Gastroesophageal sphincter (tissue), 4 donors: ENCODE data around the gene RAD51D. TPM values are rescaled to one million over a fixed set of nuclear protein-coding genes. Genes with fewer than 3 reads are reported as not detected.
"Not testable (repeated sequence)": the region's sequence is repeated elsewhere in the genome, so short reads cannot be mapped to it uniquely, and the experiment has no call there.

Source experiments
- ATAC-seq: fragments of 150-250 bp; one replicate; pipeline ENCODE4 v1.9.1; 2016; ENCODE audit warnings: mild to moderate bottlenecking, moderate library complexity
- H3K27ac ChIP-seq, 4 donors: fragments of 200-600 bp; sonication (generic) in 3 of 4; 1 replicate in 3 of 4; 2 replicates in 1 of 4; pipeline ENCODE4 v1.5.1; 2016 to 2019
- H3K27me3 ChIP-seq: fragments of 200-600 bp; sonication (generic); one replicate; pipeline ENCODE4 v1.5.1; 2019
- H3K36me3 ChIP-seq, 2 donors: fragments of 200-600 bp; sonication (generic); one replicate each; pipeline ENCODE4 v1.5.1; 2019; ENCODE audit warnings: control low read depth in 1 of 2
- H3K4me1 ChIP-seq, 3 donors: fragments of 200-600 bp; sonication (generic); 1 replicate in 2 of 3; 2 replicates in 1 of 3; pipeline ENCODE4 v1.5.1; 2016 to 2019; ENCODE audit warnings: control low read depth in 2 of 3
- H3K4me3 ChIP-seq, 2 donors: fragments of 200-600 bp; sonication (generic); one replicate each; pipeline ENCODE4 v1.5.1; 2019; ENCODE audit warnings: mild to moderate bottlenecking in 1 of 2, moderate library complexity in 1 of 2
- H3K9me3 ChIP-seq, 3 donors: fragments of 200-600 bp; sonication (generic); one replicate each; pipeline ENCODE4 v1.5.1; 2017 to 2019; ENCODE audit warnings: control low read depth in 2 of 3
- EP300 ChIP-seq: sonication (generic); formaldehyde crosslinking; IDR thresholded peaks from one replicate; pipeline ENCODE4 v1.6.1; 2017; ENCODE audit warnings: antibody characterized with exemption, mild to moderate bottlenecking
- POLR2A ChIP-seq, 2 donors: fragments of 450-650 bp; IDR thresholded peaks; one replicate each; pipeline ENCODE4 v1.6.1; 2017; ENCODE audit warnings: antibody characterized with exemption in 2 of 2, mild to moderate bottlenecking in 2 of 2, moderate library complexity in 1 of 2
- POLR2AphosphoS5 ChIP-seq: sonication (generic); formaldehyde crosslinking; IDR thresholded peaks from one replicate; pipeline ENCODE4 v1.6.1; 2017; ENCODE audit warnings: antibody characterized with exemption
- WGBS, 2 donors: methylation state at CpG; one replicate each; pipeline ENCODE4 v1.1.5; 2018; ENCODE audit warnings: low coverage in 1 of 2; 5-methylcytosine and 5-hydroxymethylcytosine counted together
- total RNA-seq, 4 donors: library from RNA; depleted of rRNA; stranded (reverse); fragments of >200 nt; gene quantifications; one replicate each; pipeline ENCODE4 v1.1.0, GENCODE V29; 2016
- TF ChIP-seq, protein P1 (sequence below), 4 experiments: fragments of 200-600 bp in 2 of 4; fragments of 450-650 bp in 2 of 4; sonication (generic) in 1 of 4; IDR thresholded peaks; one replicate each; pipeline ENCODE4 v1.5.1; 2017 to 2019; ENCODE audit warnings: antibody characterized with exemption in 4 of 4, mild to moderate bottlenecking in 2 of 4, moderate library complexity in 2 of 4

The RAD51D gene
- total RNA-seq, 4 donors from 2014 or later = 5.1 to 11.1 (median 9.1) TPM

DNA sequence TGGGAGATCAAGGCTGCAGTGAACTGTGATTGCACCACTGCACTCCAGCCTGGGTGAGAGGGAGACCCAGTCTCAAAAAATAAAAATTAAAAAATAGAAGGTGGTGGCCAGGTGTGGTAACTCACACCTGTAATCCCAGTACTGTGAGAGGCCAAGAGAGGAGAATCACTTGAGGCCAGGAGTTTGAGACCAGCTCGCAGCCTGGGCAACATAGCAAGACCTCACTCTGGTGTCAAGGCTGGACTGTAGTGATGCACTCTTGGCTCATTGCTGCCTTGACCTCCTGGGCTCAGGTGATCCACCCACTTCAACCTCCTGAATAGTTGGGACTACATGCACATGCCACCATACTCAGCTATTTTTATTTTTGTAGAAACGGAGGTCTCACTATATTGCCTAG is 69.5 kb downstream of the RAD51D start:
- WGBS, 2 donors = 91 to 100% methylated on average over 1 to 2 of the region's 2 CpGs
- no peaks in the 10 kb centered on the region for H3K36me3 ChIP-seq
- ATAC-seq = no peak
- TF ChIP-seq EP300 (no peak), POLR2AphosphoS5 (no peak), POLR2A (IDR thresholded peaks at IDR 0.05) (no peak)
- TF ChIP-seq, protein P1, sequence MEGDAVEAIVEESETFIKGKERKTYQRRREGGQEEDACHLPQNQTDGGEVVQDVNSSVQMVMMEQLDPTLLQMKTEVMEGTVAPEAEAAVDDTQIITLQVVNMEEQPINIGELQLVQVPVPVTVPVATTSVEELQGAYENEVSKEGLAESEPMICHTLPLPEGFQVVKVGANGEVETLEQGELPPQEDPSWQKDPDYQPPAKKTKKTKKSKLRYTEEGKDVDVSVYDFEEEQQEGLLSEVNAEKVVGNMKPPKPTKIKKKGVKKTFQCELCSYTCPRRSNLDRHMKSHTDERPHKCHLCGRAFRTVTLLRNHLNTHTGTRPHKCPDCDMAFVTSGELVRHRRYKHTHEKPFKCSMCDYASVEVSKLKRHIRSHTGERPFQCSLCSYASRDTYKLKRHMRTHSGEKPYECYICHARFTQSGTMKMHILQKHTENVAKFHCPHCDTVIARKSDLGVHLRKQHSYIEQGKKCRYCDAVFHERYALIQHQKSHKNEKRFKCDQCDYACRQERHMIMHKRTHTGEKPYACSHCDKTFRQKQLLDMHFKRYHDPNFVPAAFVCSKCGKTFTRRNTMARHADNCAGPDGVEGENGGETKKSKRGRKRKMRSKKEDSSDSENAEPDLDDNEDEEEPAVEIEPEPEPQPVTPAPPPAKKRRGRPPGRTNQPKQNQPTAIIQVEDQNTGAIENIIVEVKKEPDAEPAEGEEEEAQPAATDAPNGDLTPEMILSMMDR (IDR thresholded peaks at IDR 0.05) = no peak
- no peaks in the 10 kb centered on the region for H3K9me3 ChIP-seq
- H3K4me1 ChIP-seq = peaks cover 0 to 28% (median 0%) of the 10 kb centered on the region in 3 donors
- no peak overlapping the region for H3K4me3 ChIP-seq
- H3K27me3 ChIP-seq = no peaks in the 10 kb centered on the region
- no peak overlapping the region for H3K27ac ChIP-seq

DNA sequence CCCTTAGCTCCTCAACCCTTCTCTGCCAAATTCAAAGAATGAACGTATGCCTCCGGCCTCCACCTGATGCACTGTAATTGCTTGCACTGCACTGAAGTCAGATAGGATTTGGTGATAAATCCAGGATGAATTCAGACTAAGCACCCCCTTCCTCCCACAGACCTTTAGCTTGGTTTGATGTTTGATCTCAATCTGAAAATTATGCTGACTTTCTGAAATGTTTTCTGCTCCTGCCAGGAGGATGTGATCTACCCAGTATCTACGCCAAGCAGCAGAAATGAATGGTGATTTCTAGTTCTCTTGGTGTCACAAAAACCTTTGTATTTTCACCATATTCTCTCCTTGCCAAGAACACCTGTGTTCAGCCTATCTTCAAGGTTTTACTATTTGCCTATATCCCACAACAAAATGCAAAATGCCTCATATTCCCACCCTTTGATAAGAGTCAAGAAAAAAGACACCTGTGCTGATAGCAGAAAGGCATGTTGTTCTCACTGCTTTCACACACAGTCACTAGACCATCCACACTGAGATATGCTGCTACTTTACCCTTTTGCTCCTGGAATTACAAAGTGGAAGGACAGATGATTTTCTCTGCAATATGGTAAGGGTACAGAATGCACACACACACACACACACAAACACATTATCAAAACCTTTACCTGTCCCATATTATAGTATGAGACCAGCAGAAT is 70.8 kb downstream of the RAD51D start:
- no peak for ATAC-seq
- H3K27me3 ChIP-seq = no peaks in the 10 kb centered on the region
- no peak for TF ChIP-seq POLR2AphosphoS5
- TF ChIP-seq EP300 = no peak
- TF ChIP-seq POLR2A (IDR thresholded peaks at IDR 0.05) = no peak
- TF ChIP-seq, protein P1 (IDR thresholded peaks at IDR 0.05) = no peak
- no peak overlapping the region for H3K4me3 ChIP-seq
- H3K9me3 ChIP-seq = no peaks in the 10 kb centered on the region
- WGBS, 2 donors = 89 to 97% methylated on average over 3 of the region's 3 CpGs
- H3K4me1 ChIP-seq = peaks cover 0 to 28% (median 0%) of the 10 kb centered on the region in 3 donors
- H3K27ac ChIP-seq = no peak overlapping the region
- no peaks in the 10 kb centered on the region for H3K36me3 ChIP-seq

DNA sequence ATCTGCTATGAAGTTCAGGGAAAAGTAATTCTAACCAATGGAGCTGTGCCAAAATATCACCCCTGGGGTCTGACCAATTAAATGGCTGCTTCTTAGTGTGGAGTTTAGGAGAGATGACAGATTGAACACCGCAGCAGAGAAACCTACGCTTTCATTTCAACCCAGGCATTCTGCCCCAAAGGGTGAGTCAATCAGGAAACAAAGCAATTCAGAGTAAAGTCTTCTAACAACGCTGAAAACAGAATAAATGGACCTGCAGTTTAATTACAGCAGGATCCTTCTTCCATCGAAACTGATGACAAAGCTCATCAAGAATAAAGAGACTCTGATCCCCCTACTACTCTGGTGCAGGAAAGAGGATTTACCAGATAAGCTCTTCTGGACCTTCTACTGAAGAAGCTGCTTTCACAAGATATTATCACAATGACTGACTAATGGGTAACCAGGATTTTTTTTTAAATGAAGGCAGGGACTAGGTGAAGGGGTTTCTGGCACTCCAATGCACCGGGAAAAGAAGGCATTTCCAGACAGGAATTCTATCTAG is 72.8 kb downstream of the RAD51D start:
- Histone ChIP-seq H3K36me3 (no peaks in the 10 kb centered on the region), H3K27ac (no peak overlapping the region), H3K27me3 (no peaks in the 10 kb centered on the region), H3K4me3 (no peak overlapping the region), H3K4me1 (peaks cover 0 to 15% (median 0%) of the 10 kb centered on the region in 3 donors), H3K9me3 (no peaks in the 10 kb centered on the region)
- 51 to 57% methylated on average over 5 of the region's 5 CpGs for WGBS, 2 donors
- TF ChIP-seq, protein P1 (IDR thresholded peaks at IDR 0.05) = no peak
- ATAC-seq = no peak

DNA sequence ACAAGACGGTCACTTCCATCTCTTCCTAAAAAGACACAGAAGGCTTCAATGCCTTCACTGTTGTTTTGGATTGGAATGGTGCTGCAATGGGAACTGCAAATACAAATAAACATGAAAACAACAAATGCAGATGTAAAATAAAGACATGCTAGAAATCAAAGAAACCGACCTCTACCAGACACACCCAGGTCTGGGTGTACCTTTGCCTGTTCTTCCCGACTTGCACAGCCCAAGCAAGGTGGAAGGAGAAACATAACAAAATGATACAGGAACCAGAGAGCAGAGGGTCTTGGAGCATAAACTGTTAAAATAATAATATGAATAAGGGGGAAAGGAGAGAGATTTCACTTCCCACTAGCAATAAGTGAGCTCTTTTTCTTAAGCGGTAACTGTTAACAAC is 73.4 kb downstream of the RAD51D start:
- Histone ChIP-seq H3K36me3 (no peaks in the 10 kb centered on the region), H3K9me3 (no peaks in the 10 kb centered on the region), H3K4me3 (no peak overlapping the region), H3K4me1 (peaks cover 0 to 9% (median 0%) of the 10 kb centered on the region in 3 donors), H3K27ac (no peak overlapping the region), H3K27me3 (no peaks in the 10 kb centered on the region)
- WGBS, 2 donors = 64 to 65% methylated on average over 4 of the region's 4 CpGs
- TF ChIP-seq, protein P1 (IDR thresholded peaks at IDR 0.05) = no peak
- TF ChIP-seq POLR2A (IDR thresholded peaks at IDR 0.05) = no peak
- no peak for TF ChIP-seq EP300
- no peak for TF ChIP-seq POLR2AphosphoS5
- ATAC-seq = no peak

DNA sequence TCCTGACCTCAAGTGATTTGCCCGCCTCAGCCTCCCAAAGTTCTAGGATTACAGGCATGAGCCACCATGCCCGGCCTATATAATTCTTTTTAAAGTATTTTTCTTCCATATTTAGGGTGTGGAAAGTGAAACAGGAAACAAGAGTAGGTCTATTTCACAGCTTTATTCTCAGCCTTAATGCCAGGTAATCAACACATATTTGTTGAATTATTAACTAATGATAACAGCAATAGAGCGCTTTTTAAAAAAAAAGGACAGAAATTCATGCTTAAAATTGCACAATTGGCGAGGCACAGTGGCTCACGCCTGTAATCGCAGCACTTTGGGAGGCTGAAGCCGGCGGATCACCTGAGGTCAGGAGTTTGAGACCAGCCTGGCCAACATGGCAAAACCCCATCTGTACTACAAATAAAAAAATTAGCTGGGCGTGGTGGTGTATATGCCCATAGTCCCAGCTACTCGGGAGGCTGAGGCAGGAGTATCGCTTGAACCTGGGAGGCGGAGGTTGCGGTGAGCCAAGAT is 74.1 kb downstream of the RAD51D start:
- ATAC-seq, H3K36me3 ChIP-seq, H3K4me1 ChIP-seq, H3K9me3 ChIP-seq, H3K4me3 ChIP-seq, H3K27ac ChIP-seq, H3K27me3 ChIP-seq: not testable (repeated sequence)
- WGBS, 2 donors = 91 to 93% methylated on average over 6 to 10 of the region's 13 CpGs
